Panc1 (cell line): ENCODE results near the gene LPP.

Experiments
- CTCF ChIP-seq: fragments of 450-650 bp; IDR thresholded peaks from 2 replicates; pipeline ENCODE4 v1.5.1; 2017; ENCODE audit warnings: mild to moderate bottlenecking
- POLR2AphosphoS5 ChIP-seq: IDR thresholded peaks from 2 replicates; pipeline ENCODE4 v1.6.1; 2012; ENCODE audit warnings: mild to moderate bottlenecking, low read depth, low read length, moderate library complexity
- SIN3A ChIP-seq: IDR thresholded peaks from 2 replicates; pipeline ENCODE4 v1.6.1; 2012; ENCODE audit warnings: low read depth, mild to moderate bottlenecking, low read length, moderate library complexity, borderline replicate concordance; ENCODE audit not compliant: insufficient read depth
- TCF7L2 ChIP-seq: IDR thresholded peaks from 2 replicates; pipeline ENCODE4 v1.6.1; 2011; ENCODE audit warnings: mild to moderate bottlenecking, low read depth, low read length, inconsistent platforms
- TF ChIP-seq, protein P1 (sequence below), 2 experiments: IDR thresholded peaks; 2 replicates each; pipeline ENCODE4 v1.6.1; 2011 to 2012; ENCODE audit warnings: low read depth in 2 of 2, control low read depth in 1 of 2, low read length in 1 of 2, mild to moderate bottlenecking in 1 of 2, moderate library complexity in 1 of 2; ENCODE audit not compliant: insufficient read depth in 1 of 2

DNA sequence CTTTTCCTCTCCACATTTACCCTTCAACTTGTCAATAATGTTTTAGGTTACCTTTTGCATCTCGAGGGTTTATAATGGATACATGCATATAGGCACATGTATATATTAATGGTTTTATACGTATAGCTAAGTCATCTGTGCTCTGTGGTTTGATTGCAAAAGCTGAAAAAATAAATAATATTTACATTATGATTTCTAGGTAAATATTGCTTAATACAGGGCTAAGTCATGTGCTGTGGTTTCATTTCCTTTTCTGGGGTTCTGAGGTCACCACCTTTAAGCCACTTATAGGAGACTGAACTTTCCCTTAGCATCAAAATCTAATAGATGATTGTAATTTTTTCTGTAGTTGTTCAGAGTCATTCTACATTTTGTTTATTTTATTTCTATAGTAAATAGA, 33.1 kb downstream of the LPP start:
- TF ChIP-seq CTCF: no peak
- TF ChIP-seq SIN3A: no peak
- TF ChIP-seq TCF7L2: no peak
- TF ChIP-seq, protein P1, sequence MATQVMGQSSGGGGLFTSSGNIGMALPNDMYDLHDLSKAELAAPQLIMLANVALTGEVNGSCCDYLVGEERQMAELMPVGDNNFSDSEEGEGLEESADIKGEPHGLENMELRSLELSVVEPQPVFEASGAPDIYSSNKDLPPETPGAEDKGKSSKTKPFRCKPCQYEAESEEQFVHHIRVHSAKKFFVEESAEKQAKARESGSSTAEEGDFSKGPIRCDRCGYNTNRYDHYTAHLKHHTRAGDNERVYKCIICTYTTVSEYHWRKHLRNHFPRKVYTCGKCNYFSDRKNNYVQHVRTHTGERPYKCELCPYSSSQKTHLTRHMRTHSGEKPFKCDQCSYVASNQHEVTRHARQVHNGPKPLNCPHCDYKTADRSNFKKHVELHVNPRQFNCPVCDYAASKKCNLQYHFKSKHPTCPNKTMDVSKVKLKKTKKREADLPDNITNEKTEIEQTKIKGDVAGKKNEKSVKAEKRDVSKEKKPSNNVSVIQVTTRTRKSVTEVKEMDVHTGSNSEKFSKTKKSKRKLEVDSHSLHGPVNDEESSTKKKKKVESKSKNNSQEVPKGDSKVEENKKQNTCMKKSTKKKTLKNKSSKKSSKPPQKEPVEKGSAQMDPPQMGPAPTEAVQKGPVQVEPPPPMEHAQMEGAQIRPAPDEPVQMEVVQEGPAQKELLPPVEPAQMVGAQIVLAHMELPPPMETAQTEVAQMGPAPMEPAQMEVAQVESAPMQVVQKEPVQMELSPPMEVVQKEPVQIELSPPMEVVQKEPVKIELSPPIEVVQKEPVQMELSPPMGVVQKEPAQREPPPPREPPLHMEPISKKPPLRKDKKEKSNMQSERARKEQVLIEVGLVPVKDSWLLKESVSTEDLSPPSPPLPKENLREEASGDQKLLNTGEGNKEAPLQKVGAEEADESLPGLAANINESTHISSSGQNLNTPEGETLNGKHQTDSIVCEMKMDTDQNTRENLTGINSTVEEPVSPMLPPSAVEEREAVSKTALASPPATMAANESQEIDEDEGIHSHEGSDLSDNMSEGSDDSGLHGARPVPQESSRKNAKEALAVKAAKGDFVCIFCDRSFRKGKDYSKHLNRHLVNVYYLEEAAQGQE (IDR thresholded peaks at IDR 0.05; ENCODE audit: insufficient read depth in 1 of 2, low read depth in 2 of 2, low read length in 1 of 2): no peak
- TF ChIP-seq POLR2AphosphoS5: no peak
